OCI-LY7 (cell line): ENCODE measurements around the gene MTERF1. TPM values are rescaled to one million over a fixed set of nuclear protein-coding genes. Genes with fewer than 3 reads are reported as not detected.
"Not testable (repeated sequence)": the region's sequence is repeated elsewhere in the genome, so short reads cannot be mapped to it uniquely, and the experiment has no call there.

Experiments used
- BruUV-seq: library from RNA; stranded (reverse); fragments of 400-500 nt; replicated peaks from 2 replicates; lab custom pipeline; 2021; lab: Mats Ljungman, UMichigan
- CTCF ChIA-PET: fragments of 300-600 bp; sonication (Branson Sonifier 250); formaldehyde crosslinking; loops from one replicate; lab custom pipeline; 2022; ENCODE audit warnings: antibody characterized with exemption; ENCODE audit not compliant: unreplicated experiment; lab: Charles Lee
- POLR2A ChIA-PET: fragments of 300-600 bp; sonication (Branson Sonifier 250); formaldehyde crosslinking; loops from one replicate; lab custom pipeline; 2022; ENCODE audit warnings: antibody characterized with exemption; lab: Charles Lee
- DNase-seq: peaks from one replicate; pipeline ENCODE4 v3.0.0-alpha.2; 2015; ENCODE audit warnings: low spot score
- H2AFZ ChIP-seq: fragments of 200-600 bp; sonication (generic), shearing (Covaris generic); 2 replicates; pipeline ENCODE4 v1.6.1; 2014; ENCODE audit warnings: mild to moderate bottlenecking, antibody characterized with exemption, low read length, moderate library complexity
- H3K27ac ChIP-seq: fragments of 200-600 bp; sonication (generic); 2 replicates; pipeline ENCODE4 v1.5.1; 2014; ENCODE audit warnings: mixed run types, low read depth, mild to moderate bottlenecking, moderate library complexity, low read length, inconsistent platforms; ENCODE audit not compliant: poor library complexity, severe bottlenecking
- H3K36me3 ChIP-seq: fragments of 200-600 bp; sonication (generic); 2 replicates; pipeline ENCODE4 v1.6.1; 2014; ENCODE audit warnings: mild to moderate bottlenecking, antibody characterized with exemption, low read length, moderate library complexity, mixed read lengths; ENCODE audit not compliant: insufficient read depth
- H3K4me1 ChIP-seq: fragments of 200-600 bp; sonication (generic); 2 replicates; pipeline ENCODE4 v1.5.1; 2014; ENCODE audit warnings: mild to moderate bottlenecking, low read length; ENCODE audit not compliant: insufficient read depth, poor library complexity, severe bottlenecking
- H3K4me2 ChIP-seq: fragments of 200-600 bp; sonication (generic); 2 replicates; pipeline ENCODE4 v1.6.1; 2014; ENCODE audit warnings: mild to moderate bottlenecking, low read length
- H3K4me3 ChIP-seq: fragments of 200-600 bp; sonication (generic); 2 replicates; pipeline ENCODE4 v1.5.1; 2014; ENCODE audit warnings: mild to moderate bottlenecking, low read depth, low read length; ENCODE audit not compliant: poor library complexity, severe bottlenecking
- H3K79me2 ChIP-seq: fragments of 200-600 bp; sonication (generic); 2 replicates; pipeline ENCODE4 v1.6.1; 2016; ENCODE audit warnings: low read depth, mild to moderate bottlenecking, low read length, moderate library complexity, mixed read lengths; ENCODE audit not compliant: insufficient read depth
- H3K9me2 ChIP-seq: fragments of 200-600 bp; sonication (generic); 2 replicates; pipeline ENCODE4 v1.6.1; 2016; ENCODE audit warnings: mild to moderate bottlenecking, low read length, mixed read lengths; ENCODE audit not compliant: insufficient read depth
- H3K9me3 ChIP-seq: fragments of 200-600 bp; sonication (generic); 2 replicates; pipeline ENCODE4 v1.6.1; 2014; ENCODE audit warnings: mild to moderate bottlenecking, mixed run types, low read length, mixed read lengths
- H4K20me1 ChIP-seq: fragments of 200-600 bp; sonication (generic); 2 replicates; pipeline ENCODE4 v1.6.1; 2014; ENCODE audit warnings: mild to moderate bottlenecking, antibody characterized with exemption, low read length, moderate library complexity, mixed read lengths; ENCODE audit not compliant: insufficient read depth
- CTCF ChIP-seq: fragments of 200-600 bp; sonication (generic); conservative IDR thresholded peaks from 2 replicates; pipeline ENCODE4 v1.5.1; 2014; ENCODE audit warnings: mild to moderate bottlenecking, antibody characterized with exemption, low read length, moderate library complexity, mixed read lengths
- EZH2phosphoT487 ChIP-seq: fragments of 200-600 bp; sonication (generic); IDR thresholded peaks from 2 replicates; pipeline ENCODE4 v1.6.1; 2018; ENCODE audit warnings: low read depth, borderline replicate concordance, mild to moderate bottlenecking, mixed run types, antibody characterized with exemption, low read length, moderate library complexity, mixed read lengths
- intact Hi-C: fragments of 100-400 bp; cut with micrococcal nuclease; formaldehyde crosslinking; loops from one replicate; pipeline ENCODE4 v1.10.0; 2022; ENCODE audit not compliant: unreplicated experiment
- total RNA-seq, 2 experiments: library from RNA; depleted of rRNA in 1 of 2; stranded (reverse); fragments of >200 nt in 1 of 2; shearing (Covaris generic) in 1 of 2; gene quantifications; 2 replicates each; pipeline ENCODE4 v1.2.3, GENCODE V29; 2014 to 2022

MTERF1 gene
- total RNA-seq, 2 experiments from 2014 or later, result 12.6 to 21.4 TPM

GRCh38 chr7:91865511-91865910 lies 15.0 kb downstream of the MTERF1 start:
- intact Hi-C loops, result no loop called here
- DNase-seq, result no peak
- H3K9me2 ChIP-seq, result no peaks in the 10 kb centered on the region
- no peaks in the 10 kb centered on the region for H4K20me1 ChIP-seq
- CTCF ChIA-PET, result no interaction called here
- POLR2A ChIA-PET, result no interaction called here
- no peaks in the 10 kb centered on the region for H3K79me2 ChIP-seq
- H3K9me3 ChIP-seq, result no peaks in the 10 kb centered on the region
- no peaks in the 10 kb centered on the region for H3K36me3 ChIP-seq
- no peak overlapping the region for H2AFZ ChIP-seq
- H3K4me2 ChIP-seq, result no peak overlapping the region
- H3K27ac ChIP-seq, result no peak overlapping the region
- BruUV-seq, result no TSS peak
- H3K4me1 ChIP-seq, result no peaks in the 10 kb centered on the region
- no peak overlapping the region for H3K4me3 ChIP-seq
- TF ChIP-seq EZH2phosphoT487 (no peak), CTCF (no peak)

- H3K79me2 ChIP-seq, DNase-seq, POLR2A ChIA-PET, H3K4me1 ChIP-seq, H4K20me1 ChIP-seq, CTCF ChIA-PET, H3K4me3 ChIP-seq, H3K36me3 ChIP-seq, H3K9me2 ChIP-seq, intact Hi-C loops, BruUV-seq, H3K27ac ChIP-seq, H2AFZ ChIP-seq, H3K9me3 ChIP-seq, H3K4me2 ChIP-seq: not testable (repeated sequence)
These were observed 15.9 kb downstream of the MTERF1 start for GRCh38 chr7:91864604-91865003.

- DNase-seq, result no peak
- Histone ChIP-seq H3K4me1 (no peaks in the 10 kb centered on the region), H3K27ac (no peak overlapping the region), H2AFZ (no peak overlapping the region), H3K9me2 (no peaks in the 10 kb centered on the region), H3K9me3 (no peaks in the 10 kb centered on the region), H3K4me3 (no peak overlapping the region), H3K4me2 (no peak overlapping the region), H3K79me2 (no peaks in the 10 kb centered on the region), H4K20me1 (no peaks in the 10 kb centered on the region), H3K36me3 (no peaks in the 10 kb centered on the region)
- POLR2A ChIA-PET, result no interaction called here
- intact Hi-C loops, result no loop called here
- no peak for TF ChIP-seq CTCF
- TF ChIP-seq EZH2phosphoT487, result no peak
- CTCF ChIA-PET, result no interaction called here
- no TSS peak for BruUV-seq
These were observed 16.4 kb downstream of the MTERF1 start for GRCh38 chr7:91864070-91864469.
